ENCODE measurements around the gene TPCN1. TPM values are rescaled to one million over a fixed set of nuclear protein-coding genes. Genes with fewer than 3 reads are reported as not detected.

The TPCN1 gene
- total RNA-seq, 2 donors from 2014 or later = 18.9 to 30.8 TPM

- Histone ChIP-seq H3K9ac (ENCODE audit: extremely low read depth, low read length, poor library complexity, severe bottlenecking) (no peak overlapping the region), H3K27ac (ENCODE audit: low read depth, low read length) (no peak overlapping the region), H3K9me3 (ENCODE audit: control insufficient read depth, low read length) (no peaks in the 10 kb centered on the region), H3K4me3 (ENCODE audit: low read length) (no peak overlapping the region), H3K27me3 (ENCODE audit: control insufficient read depth, insufficient read depth, low read length, poor library complexity, severe bottlenecking) (no peaks in the 10 kb centered on the region), H3K36me3 (ENCODE audit: control insufficient read depth, insufficient read depth, low read length) (no peaks in the 10 kb centered on the region), H3K4me1 (ENCODE audit: control insufficient read depth, insufficient read depth, low read length) (no peaks in the 10 kb centered on the region)
- WGBS, 2 experiments (ENCODE audit: insufficient coverage in 1 of 2, insufficient read length in 1 of 2) = 100% methylated on average over 1 of the region's 2 CpGs; no CpG with 5 or more reads in 1 of the 2 experiments
- TF ChIP-seq CTCF (conservative IDR thresholded peaks at IDR 0.05) = no peak
- Mint-ChIP-seq H3K4me1 (peaks cover 3% of the 10 kb centered on the region), H3K4me3 (no peak overlapping the region), H3K27me3 (ENCODE audit: insufficient read depth) (peaks cover 3% of the 10 kb centered on the region), H3K9me3 (no peaks in the 10 kb centered on the region), H3K27ac (no peak overlapping the region), H3K36me3 (ENCODE audit: low read depth) (no peaks in the 10 kb centered on the region)
- DNase-seq = no peak
Measured at GRCh38 chr12:113347892-113348291, 126.6 kb downstream of the TPCN1 start.

Small RNA genes within 50 kb of the gene (microRNA-seq; reads per million reads assigned to microRNA genes)
- not detected for gene MIR6762 (ENCODE audit: borderline microRNAs expressed)

Other genes with a start within 250 kb of the TPCN1 start
- not detected for gene OAS2, start 242.9 kb upstream of the TPCN1 start, total RNA-seq
- gene DTX1, start 164.7 kb upstream of the TPCN1 start, total RNA-seq = 1 to 10 TPM; 3.3 to 4.9 TPM
- 1 to 10 TPM in 1 of 2 donors, under 1 TPM in 1; 0.77 to 1.4 TPM for gene RASAL1, start 85.7 kb upstream of the TPCN1 start, total RNA-seq
- gene CFAP73, start 71.7 kb upstream of the TPCN1 start, total RNA-seq = not detected
- gene DDX54, start 36.0 kb upstream of the TPCN1 start, total RNA-seq = 10 to 100 TPM; 68.1 to 69.0 TPM
- gene RITA1, start 35.7 kb upstream of the TPCN1 start, total RNA-seq = 10 to 100 TPM; 18.8 to 20.3 TPM
- 1 to 10 TPM; 6.9 to 9.1 TPM for gene SLC8B1, start 113.6 kb downstream of the TPCN1 start, total RNA-seq
- 10 to 100 TPM; 19.6 to 27.6 TPM for gene PLBD2, start 137.1 kb downstream of the TPCN1 start, total RNA-seq
- not detected for gene SDS, start 182.4 kb downstream of the TPCN1 start, total RNA-seq
- gene SDSL, start 200.9 kb downstream of the TPCN1 start, total RNA-seq = 1 to 10 TPM; 2.4 to 5.7 TPM

Measured in endodermal cell (in vitro differentiated cells).